Liver (tissue), 9 donors: ENCODE results near the gene GALNT1. TPM values are rescaled to one million over a fixed set of nuclear protein-coding genes. Genes with fewer than 3 reads are reported as not detected.

ENCODE experiments used
- DNase-seq: peaks from one replicate; pipeline ENCODE4 v3.0.0-alpha.2; 2017; ENCODE audit warnings: low spot score
- H3K27ac ChIP-seq, 2 donors: one replicate each; pipeline ENCODE4 v1.7.0; 2013; ENCODE audit warnings: inconsistent platforms in 2 of 2, low read length in 2 of 2, control low read depth in 1 of 2, low read depth in 1 of 2, mild to moderate bottlenecking in 1 of 2
- H3K27me3 ChIP-seq, 4 donors: one replicate each; pipeline versions ENCODE4 v1.6.1 to v1.7.0; 2013; ENCODE audit warnings: low read length in 3 of 4, inconsistent platforms in 1 of 4, mild to moderate bottlenecking in 1 of 4, moderate library complexity in 1 of 4; ENCODE audit not compliant: control insufficient read depth in 4 of 4, insufficient read depth in 4 of 4
- H3K36me3 ChIP-seq, 4 donors: one replicate each; pipeline versions ENCODE4 v1.6.1 to v1.7.0; 2013; ENCODE audit warnings: low read length in 3 of 4, mild to moderate bottlenecking in 3 of 4, low read depth in 1 of 4, moderate library complexity in 1 of 4; ENCODE audit not compliant: control insufficient read depth in 4 of 4, insufficient read depth in 3 of 4
- H3K4me1 ChIP-seq, 4 donors: one replicate each; pipeline versions ENCODE4 v1.6.1 to v1.7.0; 2013; ENCODE audit warnings: low read length in 3 of 4, mild to moderate bottlenecking in 3 of 4, moderate library complexity in 1 of 4; ENCODE audit not compliant: control insufficient read depth in 4 of 4, insufficient read depth in 4 of 4
- H3K4me3 ChIP-seq, 3 donors: one replicate each; pipeline versions ENCODE4 v1.6.1 to v1.7.0; 2013; ENCODE audit warnings: low read length in 3 of 3, control low read depth in 1 of 3, low read depth in 1 of 3, mild to moderate bottlenecking in 1 of 3
- H3K9ac ChIP-seq, 2 donors: one replicate each; pipeline ENCODE4 v1.7.0; 2013; ENCODE audit warnings: low read length in 2 of 2, mild to moderate bottlenecking in 2 of 2, moderate library complexity in 2 of 2, control low read depth in 1 of 2, low read depth in 1 of 2
- H3K9me3 ChIP-seq, 4 donors: one replicate each; pipeline versions ENCODE4 v1.6.1 to v1.7.0; 2013; ENCODE audit warnings: low read length in 3 of 4; ENCODE audit not compliant: control insufficient read depth in 4 of 4
- ATF3 ChIP-seq: IDR thresholded peaks from 2 replicates; pipeline ENCODE4 v1.6.1; 2016; ENCODE audit warnings: antibody characterized with exemption
- EGR1 ChIP-seq, 2 donors: IDR thresholded peaks; 2 replicates each; pipeline ENCODE4 v1.6.1; 2016 to 2018; ENCODE audit warnings: antibody characterized with exemption in 2 of 2, low read depth in 2 of 2
- FOXA1 ChIP-seq: IDR thresholded peaks from 2 replicates; pipeline ENCODE4 v1.6.1; 2016; ENCODE audit warnings: antibody characterized with exemption
- FOXA2 ChIP-seq: IDR thresholded peaks from 2 replicates; pipeline ENCODE4 v1.6.1; 2016; ENCODE audit warnings: antibody characterized with exemption
- GABPA ChIP-seq, 2 donors: IDR thresholded peaks in 1 of 2; conservative IDR thresholded peaks in 1 of 2; 2 replicates each; pipeline ENCODE4 v1.6.1; 2016; ENCODE audit warnings: antibody characterized with exemption in 2 of 2, mild to moderate bottlenecking in 1 of 2, moderate library complexity in 1 of 2
- HNF4A ChIP-seq, 2 donors: conservative IDR thresholded peaks; 2 replicates each; pipeline ENCODE4 v1.6.1; 2016; ENCODE audit warnings: antibody characterized with exemption in 2 of 2, mild to moderate bottlenecking in 2 of 2
- HNF4G ChIP-seq: IDR thresholded peaks from 2 replicates; pipeline ENCODE4 v1.6.1; 2016; ENCODE audit warnings: antibody characterized with exemption
- RAD21 ChIP-seq, 2 donors: IDR thresholded peaks; 2 replicates each; pipeline ENCODE4 v1.6.1; 2016; ENCODE audit warnings: antibody characterized with exemption in 2 of 2, mild to moderate bottlenecking in 2 of 2
- REST ChIP-seq: IDR thresholded peaks from 2 replicates; pipeline ENCODE4 v1.6.1; 2016; ENCODE audit warnings: antibody characterized with exemption, mild to moderate bottlenecking
- SP1 ChIP-seq: IDR thresholded peaks from 2 replicates; pipeline ENCODE4 v1.6.1; 2018; ENCODE audit warnings: antibody characterized with exemption, mild to moderate bottlenecking
- TAF1 ChIP-seq: conservative IDR thresholded peaks from 2 replicates; pipeline ENCODE4 v1.6.1; 2016; ENCODE audit warnings: antibody characterized with exemption, mild to moderate bottlenecking
- ZBTB33 ChIP-seq: IDR thresholded peaks from 2 replicates; pipeline ENCODE4 v1.6.1; 2016; ENCODE audit warnings: antibody characterized with exemption
- WGBS: extraction: QIAGEN DNeasy Blood & Tissue Kit; methylation state at CpG from one replicate; pipeline ENCODE4 v1.1.7; 2013; 5-methylcytosine and 5-hydroxymethylcytosine counted together
- polyA plus RNA-seq, 2 donors: library from polyadenylated mRNA; stranded (reverse) in 1 of 2; unstranded in 1 of 2; fragments of 200-250 nt in 1 of 2; fragments of >200 nt in 1 of 2; fragmentation: Nextera tagmentation in 1 of 2; extraction: Ambion mirVana in 1 of 2; gene quantifications; one replicate each; pipeline versions ENCODE4 v1.2.1 to v1.2.3, GENCODE V29; 2013 to 2015
- total RNA-seq, 2 donors: library from RNA; depleted of rRNA; stranded (reverse); fragments of >200 nt; gene quantifications; one replicate each; pipeline ENCODE4 v1.2.3, GENCODE V29; 2014
- donor health status: healthy.
- donor health status: healthy.
- donor health status: healthy.
- donor health status: healthy.
- donor health status: healthy.

The GALNT1 gene
- total and polyA plus RNA-seq, 4 donors = 13.9 to 42.2 (median 26.5) TPM

- TF ChIP-seq REST = no peak
Observed at GRCh38 chr18:35711227-35711626, 129.7 kb downstream of the GALNT1 start (continued).

GRCh38 chr18:35713545-35713944, 132.0 kb downstream of the GALNT1 start:
- Histone ChIP-seq H3K9me3 (peaks cover 0 to 1% (median 0%) of the 10 kb centered on the region in 4 donors), H3K9ac (no peak overlapping the region), H3K36me3 (peaks cover 0 to 11% (median 7%) of the 10 kb centered on the region in 4 donors), H3K4me1 (no peaks in the 10 kb centered on the region), H3K4me3 (no peak overlapping the region), H3K27me3 (no peaks in the 10 kb centered on the region), H3K27ac (no peak overlapping the region)
- WGBS = 92% methylated on average over 2 of the region's 2 CpGs
- no peak for TF ChIP-seq ZBTB33
- no peak for DNase-seq

- Histone ChIP-seq H3K4me3 (no peak overlapping the region), H3K36me3 (peaks cover 0 to 10% (median 6%) of the 10 kb centered on the region in 4 donors), H3K9ac (no peak overlapping the region), H3K4me1 (no peaks in the 10 kb centered on the region), H3K9me3 (peaks cover 0 to 2% (median 0%) of the 10 kb centered on the region in 4 donors), H3K27me3 (no peaks in the 10 kb centered on the region), H3K27ac (no peak overlapping the region)
- 97% methylated on average over 2 of the region's 2 CpGs for WGBS
- DNase-seq = no peak
- TF ChIP-seq TAF1 (no peak), ATF3 (no peak), FOXA2 (no peak), ZBTB33 (no peak), EGR1 (IDR thresholded peaks at IDR 0.05; ENCODE audit: low read depth in 2 of 2) (no peak), REST (no peak), HNF4A (conservative IDR thresholded peaks at IDR 0.05) (no peak), FOXA1 (no peak), SP1 (no peak), GABPA (IDR thresholded peaks at IDR 0.05 in 1 of 2, conservative IDR thresholded peaks at IDR 0.05 in 1 of 2) (no peak), RAD21 (IDR thresholded peaks at IDR 0.05) (no peak), HNF4G (no peak)
Observed at GRCh38 chr18:35714539-35714938, 133.0 kb downstream of the GALNT1 start.
